Testis (tissue), 3 donors: ENCODE data around the gene ATOH8. TPM values are rescaled to one million over a fixed set of nuclear protein-coding genes. Genes with fewer than 3 reads are reported as not detected.

ENCODE experiments used
- DNase-seq: peaks from one replicate; pipeline ENCODE4 v3.0.0-alpha.2; 2019
- H3K27ac ChIP-seq, 2 donors: fragments of 200-600 bp; sonication (generic); one replicate each; pipeline ENCODE4 v1.5.1; 2019
- H3K27me3 ChIP-seq: fragments of 200-600 bp; sonication (generic); one replicate; pipeline ENCODE4 v1.5.1; 2019
- H3K36me3 ChIP-seq: fragments of 200-600 bp; sonication (generic); one replicate; pipeline ENCODE4 v1.5.1; 2017; ENCODE audit warnings: low read depth; ENCODE audit errors: missing control alignments
- H3K4me1 ChIP-seq: fragments of 200-600 bp; sonication (generic); one replicate; pipeline ENCODE4 v1.5.1; 2019
- H3K4me3 ChIP-seq, 2 donors: fragments of 200-600 bp; sonication (generic); one replicate each; pipeline ENCODE4 v1.5.1; 2017 to 2019
- H3K9me3 ChIP-seq: fragments of 200-600 bp; sonication (generic); one replicate; pipeline ENCODE4 v1.5.1; 2017
- CTCF ChIP-seq, 3 experiments: fragments of 450-650 bp in 2 of 3; fragments of 200-600 bp in 1 of 3; sonication (generic) in 1 of 3; IDR thresholded peaks; one replicate each; pipeline ENCODE4 v1.5.1; 2016 to 2019; ENCODE audit warnings: antibody characterized with exemption in 3 of 3, mild to moderate bottlenecking in 2 of 3, moderate library complexity in 1 of 3
- POLR2A ChIP-seq: fragments of 450-650 bp; IDR thresholded peaks from one replicate; pipeline ENCODE4 v1.6.1; 2017; ENCODE audit warnings: antibody characterized with exemption, mild to moderate bottlenecking, moderate library complexity
- WGBS, 2 donors: methylation state at CpG; one replicate each; pipeline ENCODE4 v1.1.5; 2018; 5-methylcytosine and 5-hydroxymethylcytosine counted together
- intact Hi-C: fragments of 100-400 bp; cut with DNase I; formaldehyde crosslinking; loops from one replicate; pipeline ENCODE4 v1.15.1; 2023; ENCODE audit warnings: low total_unique reads
- polyA plus RNA-seq: library from polyadenylated mRNA; stranded (reverse); fragments of 350-450 nt; fragmentation: Illumina TruSeq; extraction: RNeasy Lipid Tissue Mini Kit (QIAGEN cat#74804); gene quantifications from one replicate; pipeline ENCODE4 v1.2.3, GENCODE V29; 2014; ENCODE audit warnings: low read depth, low replicate concordance; ENCODE audit not compliant: insufficient read depth
- total RNA-seq, 2 donors: library from RNA; depleted of rRNA; stranded (reverse); fragments of >200 nt; gene quantifications; one replicate each; pipeline ENCODE4 v1.2.3, GENCODE V29; 2016

The ATOH8 gene
- total and polyA plus RNA-seq, 3 donors from 2014 or later, result 13.5 to 16.8 (median 14.2) TPM

DNA sequence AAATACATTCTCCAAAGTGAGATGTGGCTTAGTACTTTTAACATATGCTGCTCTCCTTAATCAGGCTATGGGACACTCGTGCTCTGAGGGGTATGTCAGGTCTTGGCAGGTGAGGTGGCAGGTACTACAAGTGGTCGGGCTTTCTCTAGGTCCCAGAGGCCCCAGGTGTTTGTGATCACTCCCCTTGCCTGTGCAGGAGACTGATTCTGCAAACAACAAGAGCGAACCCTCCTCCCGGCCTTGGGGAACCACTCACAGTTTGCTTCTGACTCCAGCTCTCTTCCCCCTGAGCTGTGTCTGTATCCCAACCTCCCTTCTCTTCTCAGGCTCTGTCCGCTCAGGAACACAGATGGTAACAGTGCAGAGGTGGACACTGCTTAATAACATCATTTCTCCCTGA, 48.1 kb downstream of the ATOH8 start:
- H3K36me3 ChIP-seq, result no peaks in the 10 kb centered on the region
- no peak overlapping the region for H3K27ac ChIP-seq
- 87 to 100% methylated on average over 5 of the region's 5 CpGs for WGBS, 2 donors
- DNase-seq, result peak; percentile 11
- H3K4me1 ChIP-seq, result peaks cover 2% of the 10 kb centered on the region
- H3K4me3 ChIP-seq, result no peak overlapping the region
- intact Hi-C loops, result no loop called here
- no peak for TF ChIP-seq CTCF (IDR thresholded peaks at IDR 0.05)
- H3K27me3 ChIP-seq, result no peaks in the 10 kb centered on the region
- H3K9me3 ChIP-seq, result no peaks in the 10 kb centered on the region

- peak; percentile 4 for DNase-seq
- Histone ChIP-seq H3K9me3 (no peaks in the 10 kb centered on the region), H3K36me3 (no peaks in the 10 kb centered on the region), H3K4me3 (no peak overlapping the region), H3K27ac (no peak overlapping the region), H3K27me3 (no peaks in the 10 kb centered on the region), H3K4me1 (no peaks in the 10 kb centered on the region)
- TF ChIP-seq POLR2A (no peak), CTCF (IDR thresholded peaks at IDR 0.05) (no peak)
- intact Hi-C loops, result no loop called here
- 87 to 91% methylated on average over 9 of the region's 9 CpGs for WGBS, 2 donors
Measured at GRCh38 chr2:85802354-85803103, 48.7 kb downstream of the ATOH8 start.

DNA sequence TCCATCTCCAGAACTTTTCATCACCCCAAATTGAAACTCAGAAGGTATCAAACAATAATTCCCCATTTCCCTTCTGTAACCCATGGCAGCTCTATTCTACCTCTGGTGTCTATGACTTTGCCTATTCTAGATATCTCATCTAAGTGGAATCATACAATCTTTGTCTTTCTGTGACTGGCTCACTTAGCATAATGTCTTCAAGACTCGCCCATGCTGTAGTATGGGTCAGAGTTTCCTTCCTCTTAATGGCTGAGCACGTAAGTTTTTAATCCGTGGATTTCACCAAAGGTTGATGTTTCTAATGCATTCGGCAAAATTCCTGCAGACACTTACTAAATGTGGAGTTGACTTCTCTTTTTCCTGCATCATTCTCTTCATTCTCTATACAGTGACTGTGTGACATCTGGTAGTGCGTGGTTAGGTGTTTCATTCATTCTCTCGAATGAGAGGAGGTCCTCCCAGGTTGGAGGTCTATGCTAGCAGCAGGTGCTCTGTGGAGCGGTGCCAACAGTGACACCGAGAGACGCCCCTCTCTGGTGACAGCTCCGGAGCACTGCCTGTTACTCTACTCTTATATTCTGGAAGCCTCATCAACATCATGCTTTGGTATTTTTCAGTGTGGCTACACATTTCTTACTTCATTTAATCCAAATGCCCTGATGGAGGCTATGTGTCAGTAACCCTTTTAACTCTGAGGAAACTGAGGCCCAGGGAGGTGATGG, 50.1 kb downstream of the ATOH8 start:
- H3K36me3 ChIP-seq, result no peaks in the 10 kb centered on the region
- no peak overlapping the region for H3K27ac ChIP-seq
- no peak overlapping the region for H3K4me3 ChIP-seq
- TF ChIP-seq CTCF (IDR thresholded peaks at IDR 0.05), result no peak
- no peak for TF ChIP-seq POLR2A
- H3K4me1 ChIP-seq, result no peaks in the 10 kb centered on the region
- no peaks in the 10 kb centered on the region for H3K27me3 ChIP-seq
- intact Hi-C loops, result no loop called here
- H3K9me3 ChIP-seq, result no peaks in the 10 kb centered on the region
- 88 to 89% methylated on average over 10 of the region's 10 CpGs for WGBS, 2 donors
- no peak for DNase-seq

DNA sequence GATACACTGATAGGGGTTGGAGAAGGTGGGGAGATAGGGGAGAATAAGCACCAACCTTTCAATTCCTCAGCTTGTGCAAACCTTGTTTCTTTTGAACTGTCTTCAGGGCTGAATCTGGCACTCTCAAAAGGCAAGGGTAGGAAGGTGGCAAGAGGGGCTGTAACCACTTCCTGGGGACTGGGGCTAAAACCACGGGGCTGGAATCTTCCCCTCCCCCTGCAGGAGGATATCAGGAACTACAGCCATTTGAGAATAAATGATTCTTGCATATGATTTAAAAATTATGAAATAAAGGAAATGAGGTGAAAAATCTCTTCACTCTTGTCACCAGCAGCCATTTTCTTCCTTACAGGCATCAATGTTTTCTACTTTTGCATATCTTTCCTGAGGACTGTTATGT, 50.8 kb downstream of the ATOH8 start:
- TF ChIP-seq POLR2A, result no peak
- TF ChIP-seq CTCF (IDR thresholded peaks at IDR 0.05), result peak in 2 of 3 experiments; percentile 28 to 52
- no peaks in the 10 kb centered on the region for H3K27me3 ChIP-seq
- H3K27ac ChIP-seq, result no peak overlapping the region
- no peaks in the 10 kb centered on the region for H3K4me1 ChIP-seq
- 11 to 33% methylated on average over 1 of the region's 1 CpG for WGBS, 2 donors
- intact Hi-C loops, result no loop called here
- H3K36me3 ChIP-seq, result no peaks in the 10 kb centered on the region
- H3K9me3 ChIP-seq, result no peaks in the 10 kb centered on the region
- peak; percentile 12 for DNase-seq
- no peak overlapping the region for H3K4me3 ChIP-seq
